KBM-7 (cell line): ENCODE measurements around the gene C1orf198.

Experiments used
- DNase-seq: peaks from one replicate; pipeline ENCODE4 v3.0.0-alpha.2; 2015
- in situ Hi-C: fragments of 300-500 bp; cut with MboI; formaldehyde crosslinking; loops from 2 replicates; pipeline ENCODE4 v1.14.3; 2020; ENCODE audit warnings: low sequenced_read_pairs, low pct_unique_long_range_greater_than_20kb, mixed read lengths

The C1orf198 gene

DNA sequence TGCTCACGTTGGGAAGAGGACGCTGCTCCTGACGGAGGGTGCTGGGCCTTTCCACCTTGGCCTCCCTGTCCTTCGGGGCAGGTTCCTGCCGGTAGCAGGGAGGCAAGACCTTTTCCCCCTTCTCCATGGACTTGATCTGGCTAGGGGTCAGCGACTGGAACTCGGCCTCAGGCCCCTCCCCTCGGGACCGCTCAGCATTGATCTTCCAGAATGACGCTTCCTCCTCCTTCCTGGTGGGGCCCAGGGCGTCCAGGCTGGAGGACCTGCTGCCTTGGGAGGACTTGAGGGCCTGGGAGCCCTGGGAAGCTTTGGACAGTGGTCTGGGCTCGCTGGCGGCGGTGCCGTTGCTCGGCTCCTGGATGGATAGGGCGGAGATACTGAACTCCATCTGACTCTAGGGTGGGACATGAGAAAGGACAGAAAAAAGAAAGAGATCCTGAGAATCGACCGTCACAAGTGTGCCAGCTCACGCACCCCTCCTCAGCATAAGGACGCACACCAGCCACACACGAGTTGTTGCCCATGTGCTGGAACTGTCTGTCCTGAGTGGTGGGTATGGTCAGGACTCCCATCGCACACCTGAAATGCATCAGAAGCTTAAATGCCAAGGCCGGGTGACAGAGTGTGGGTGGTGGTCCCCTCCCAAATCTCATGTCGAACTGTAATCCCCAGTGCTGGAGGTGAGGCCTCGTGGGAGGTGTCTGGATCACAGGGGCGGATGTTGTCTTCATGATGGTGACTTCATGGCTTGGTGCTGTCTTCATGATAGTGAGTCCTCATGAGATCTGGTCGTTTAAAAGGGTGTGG is 24.6 kb downstream of the C1orf198 start:
- in situ Hi-C loops, result no loop called here
- DNase-seq, result no peak

- in situ Hi-C loops, result no loop called here
- DNase-seq, result no peak
Observed at GRCh38 chr1:230842801-230843200, 25.5 kb downstream of the C1orf198 start.

DNA sequence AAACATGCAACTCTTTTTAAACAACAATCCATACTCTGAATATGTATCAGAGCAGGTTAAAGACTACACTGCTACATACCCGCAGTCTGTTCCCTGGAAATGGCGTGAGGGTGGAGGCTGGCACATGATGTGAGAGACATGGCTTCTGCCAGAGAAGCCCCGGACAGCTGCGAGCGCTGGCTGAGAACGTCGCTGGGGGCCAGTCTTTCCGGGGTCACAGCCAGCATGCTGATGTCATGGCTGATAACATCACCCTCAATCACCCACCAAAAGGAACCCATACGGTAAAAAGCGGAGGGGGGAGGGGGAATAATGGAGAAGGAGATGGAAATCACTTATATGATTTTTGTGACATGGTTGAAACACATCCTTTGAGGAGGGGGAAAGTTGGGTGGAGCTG is 29.1 kb downstream of the C1orf198 start:
- DNase-seq, result no peak
- in situ Hi-C loops, result no loop called here

DNA sequence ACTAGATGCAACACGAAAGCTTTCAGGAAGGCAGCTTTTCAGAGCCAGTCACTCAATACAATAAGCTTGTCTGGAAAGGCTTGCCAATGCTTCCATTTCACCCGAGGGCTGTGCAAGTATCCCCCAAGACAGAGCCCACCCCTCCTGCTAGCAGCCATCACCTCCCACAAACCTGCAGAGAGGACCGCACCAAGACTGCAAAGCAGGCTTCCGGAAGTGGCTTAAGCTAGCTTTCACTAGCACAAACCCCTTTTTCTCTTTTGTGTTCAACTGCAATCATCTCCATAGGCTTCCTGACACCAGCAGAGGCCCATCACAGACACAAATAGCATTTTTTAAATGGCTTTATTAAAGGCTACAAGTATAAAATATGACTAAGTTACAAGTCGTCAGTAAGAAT is 31.5 kb downstream of the C1orf198 start:
- in situ Hi-C loops, result no loop called here
- no peak for DNase-seq

DNA sequence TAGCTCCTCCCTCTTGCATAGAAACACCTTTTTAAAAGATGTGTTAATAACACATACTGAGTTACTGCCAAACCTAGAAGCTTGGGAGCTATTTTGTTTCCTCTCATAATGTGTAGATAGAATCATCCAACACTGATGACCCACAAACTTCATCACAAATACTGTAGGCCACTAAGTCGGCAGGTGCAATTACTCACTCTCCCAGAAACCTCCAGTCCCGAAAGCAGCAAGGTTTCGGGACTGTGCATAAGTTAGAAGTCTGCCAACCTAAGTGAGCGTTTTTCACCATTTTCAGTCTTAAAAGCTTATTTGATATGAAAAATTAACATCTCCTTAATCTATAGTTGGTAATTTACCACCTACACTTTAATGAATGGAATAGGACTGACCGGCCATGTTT is 32.0 kb downstream of the C1orf198 start:
- DNase-seq, result no peak
- in situ Hi-C loops, result no loop called here

DNA sequence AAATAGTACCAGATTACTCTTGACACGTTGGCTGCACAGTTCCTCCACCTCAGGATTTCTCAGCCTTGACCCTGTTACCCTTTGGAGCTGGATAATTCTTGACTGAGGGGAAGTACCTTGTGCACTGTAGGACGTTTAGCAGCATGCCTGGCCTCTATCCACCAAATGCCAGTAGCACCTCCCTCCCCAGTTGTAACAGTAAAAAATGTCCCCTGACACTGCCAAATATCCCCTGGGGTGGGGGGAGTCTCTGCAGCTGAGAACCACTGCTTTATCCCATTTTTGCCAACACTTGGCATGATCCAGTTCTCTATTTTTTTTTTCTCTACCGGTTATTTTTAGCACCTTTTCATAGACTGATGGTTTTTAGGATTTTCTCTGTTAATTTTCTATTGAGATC is 34.0 kb downstream of the C1orf198 start:
- no peak for DNase-seq
- in situ Hi-C loops, result no loop called here

DNA sequence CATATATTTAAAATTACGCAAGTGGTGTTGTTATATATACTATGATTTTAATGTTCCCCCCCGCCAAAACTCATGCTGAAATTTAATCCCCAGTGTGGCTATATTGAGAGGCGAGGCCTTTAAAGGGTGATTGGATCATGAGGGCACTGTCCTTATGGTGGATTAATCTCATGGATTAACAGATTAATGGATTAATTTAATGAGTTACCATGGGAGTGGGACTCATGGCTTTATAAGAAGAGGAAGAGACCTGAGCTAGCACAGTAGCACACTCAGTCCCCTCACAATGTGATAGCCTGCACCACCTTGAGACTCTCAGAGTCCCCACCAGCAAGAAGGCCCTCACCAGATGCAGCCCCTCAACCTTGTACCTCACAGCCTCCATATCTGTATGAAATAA is 34.8 kb downstream of the C1orf198 start:
- no peak for DNase-seq
- in situ Hi-C loops, result no loop called here

GRCh38 chr1:230832476-230832875 is 35.8 kb downstream of the C1orf198 start:
- in situ Hi-C loops, result no loop called here
- no peak for DNase-seq

GRCh38 chr1:230831771-230832170 is 36.5 kb downstream of the C1orf198 start:
- DNase-seq, result no peak

GRCh38 chr1:230828421-230828820 is 39.9 kb downstream of the C1orf198 start:
- in situ Hi-C loops, result no loop called here

More at GRCh38 chr1:230831771-230832170, 36.5 kb downstream of the C1orf198 start:
- in situ Hi-C loops, result no loop called here

GRCh38 chr1:230827801-230828200 is 40.5 kb downstream of the C1orf198 start:
- in situ Hi-C loops, result no loop called here
- no peak for DNase-seq

More at GRCh38 chr1:230828421-230828820, 39.9 kb downstream of the C1orf198 start:
- DNase-seq, result no peak

DNA sequence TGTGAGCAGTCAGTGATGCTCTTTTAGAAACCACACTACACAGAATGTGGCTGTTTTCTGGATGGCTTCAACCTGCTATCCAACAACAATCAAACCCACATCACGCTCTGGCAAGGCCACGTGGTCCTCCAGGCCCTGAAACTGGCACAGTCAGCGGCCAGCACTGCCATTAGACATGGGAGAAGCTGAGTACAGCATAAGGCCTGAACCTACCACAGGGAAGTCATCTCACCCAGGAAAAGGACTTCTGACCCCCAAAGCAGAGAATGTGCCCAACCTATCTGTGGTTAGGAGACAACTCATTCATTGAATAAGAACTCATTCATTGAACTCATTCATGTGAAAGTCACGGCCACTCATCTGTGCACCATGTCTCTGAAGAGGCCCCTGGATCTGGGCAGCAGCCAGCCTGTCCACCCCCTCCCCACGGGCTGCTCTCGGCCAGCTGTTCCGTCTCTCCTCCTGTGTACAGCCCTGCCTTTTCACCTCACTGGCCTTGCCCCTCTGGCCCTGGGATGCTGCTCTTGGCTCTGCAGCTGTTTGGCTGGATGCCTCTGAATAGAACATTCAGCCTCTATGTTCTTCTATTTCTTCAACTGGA is 41.1 kb downstream of the C1orf198 start:
- no peak for DNase-seq
- in situ Hi-C loops, result no loop called here

DNA sequence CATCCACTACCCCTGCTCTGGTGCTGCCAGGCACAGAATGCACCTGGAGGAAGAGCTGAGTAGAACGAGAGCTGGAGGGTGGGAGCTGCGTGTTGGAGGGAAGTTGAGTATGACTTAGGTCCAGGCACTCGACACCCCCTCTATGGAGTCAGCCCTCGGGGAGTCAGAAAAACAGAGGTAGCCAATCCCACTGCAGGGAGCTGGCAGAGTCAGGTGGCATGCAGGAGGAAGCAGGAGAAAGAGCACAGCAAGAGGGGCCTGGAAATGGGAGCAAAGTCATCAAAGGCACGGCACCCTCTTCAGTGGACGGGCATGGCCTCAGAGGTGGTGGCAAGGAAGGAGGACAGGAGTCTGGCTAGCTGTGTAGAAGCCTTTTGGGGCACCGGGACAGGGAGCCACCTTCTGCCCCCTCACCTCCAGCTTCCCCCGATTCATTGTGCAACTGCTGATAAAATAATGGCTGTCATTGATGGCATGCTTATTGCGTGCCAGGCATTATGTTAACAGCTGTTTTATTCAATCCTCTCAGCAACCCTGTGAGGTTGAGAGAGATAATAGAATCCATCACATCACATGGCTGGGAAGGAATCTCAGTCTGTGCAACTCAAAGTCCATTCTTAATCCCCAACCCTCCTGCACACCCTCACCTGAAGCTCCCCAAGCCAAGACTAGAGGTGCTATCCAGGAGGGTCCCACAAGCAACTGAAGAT is 42.0 kb downstream of the C1orf198 start:
- in situ Hi-C loops, result no loop called here
- DNase-seq, result no peak

- in situ Hi-C loops, result no loop called here
- no peak for DNase-seq
Observed at GRCh38 chr1:230825761-230826160, 42.6 kb downstream of the C1orf198 start.

- in situ Hi-C loops, result no loop called here
- no peak for DNase-seq
Observed at GRCh38 chr1:230824919-230825721, 43.2 kb downstream of the C1orf198 start.

DNA sequence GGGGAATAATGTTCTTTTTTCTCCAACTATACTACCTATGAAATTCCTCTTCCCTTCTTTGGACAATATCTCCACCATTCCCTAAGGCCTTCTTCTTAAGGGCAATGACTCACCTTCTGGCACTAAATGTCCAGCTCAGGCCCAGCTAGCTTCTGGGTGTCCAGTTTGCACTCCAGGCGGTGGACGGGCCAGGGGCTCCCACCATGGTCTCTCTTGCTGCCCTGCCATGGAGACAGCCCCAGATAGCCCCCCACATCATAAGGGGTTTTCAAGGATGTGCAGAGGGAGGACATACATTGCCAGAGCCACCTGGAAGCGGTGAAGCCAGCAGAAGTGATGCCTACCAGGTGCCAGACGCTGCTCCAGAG is 43.8 kb downstream of the C1orf198 start:
- no peak for DNase-seq

GRCh38 chr1:230823931-230824381 is 44.4 kb downstream of the C1orf198 start:
- in situ Hi-C loops, result no loop called here

More for the DNA sequence above, 43.8 kb downstream of the C1orf198 start:
- in situ Hi-C loops, result no loop called here

DNA sequence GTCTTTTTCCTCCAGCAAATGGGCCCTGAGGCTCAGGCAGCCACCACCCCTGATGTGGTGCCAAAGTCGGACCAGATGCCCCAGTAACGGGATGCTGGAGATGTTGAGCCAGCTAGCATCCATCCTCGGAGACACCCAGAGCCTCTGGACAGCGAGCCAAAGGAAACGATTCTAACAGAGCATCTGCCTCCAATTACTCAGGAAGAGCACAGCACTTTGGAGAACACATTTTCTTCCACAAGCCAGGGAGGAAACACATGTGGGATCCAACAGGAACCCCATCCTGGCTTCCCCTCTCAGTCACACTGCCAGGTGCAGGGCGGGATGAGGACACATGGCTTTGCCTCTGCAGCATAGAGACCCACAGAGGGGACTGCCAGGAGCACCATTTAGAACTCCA is 44.9 kb downstream of the C1orf198 start:
- DNase-seq, result no peak
- in situ Hi-C loops, result no loop called here

More at GRCh38 chr1:230823931-230824381, 44.4 kb downstream of the C1orf198 start:
- DNase-seq, result no peak

DNA sequence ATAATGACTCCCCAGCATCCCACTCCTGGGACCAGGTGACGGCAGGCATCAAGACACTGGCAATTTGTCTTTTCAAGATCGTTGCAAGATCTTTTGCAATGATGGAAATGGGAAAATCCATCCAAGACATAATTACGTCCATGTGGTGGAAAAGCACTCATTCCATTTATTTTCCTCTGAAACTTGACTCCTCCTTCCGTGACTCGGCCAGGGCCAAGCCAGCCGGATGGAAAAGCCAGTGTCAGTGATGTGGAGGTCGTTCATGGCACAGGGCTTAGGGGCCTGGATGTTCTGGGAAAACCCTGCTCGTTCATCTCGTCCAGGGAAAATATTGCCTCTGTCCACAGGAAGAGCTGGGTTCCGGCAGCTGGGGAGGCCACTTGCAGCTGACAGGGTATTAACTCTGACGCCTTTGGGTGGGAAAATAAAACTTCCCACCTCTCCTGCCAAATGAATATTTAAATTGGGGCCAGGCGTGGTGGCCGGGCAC is 46.2 kb downstream of the C1orf198 start:
- in situ Hi-C loops, result no loop called here
- no peak for DNase-seq
